Spleen (tissue), 7 donors: ENCODE results near the gene NFIA.

Source experiments
- CTCF ChIP-seq, 11 experiments: fragments of 200-600 bp in 7 of 11; fragments of 450-650 bp in 4 of 11; sonication (generic) in 4 of 11; IDR thresholded peaks in 8 of 11; conservative IDR thresholded peaks in 3 of 11; 1 replicate in 7 of 11; 2 replicates in 4 of 11; pipeline versions ENCODE4 v1.4.0 to v1.8.0; 2016 to 2021; ENCODE audit warnings: antibody characterized with exemption in 11 of 11, inconsistent platforms in 4 of 11, mild to moderate bottlenecking in 1 of 11
- POLR2AphosphoS5 ChIP-seq, 3 donors: sonication (generic); formaldehyde crosslinking; IDR thresholded peaks; one replicate each; pipeline ENCODE4 v1.5.1; 2017; ENCODE audit warnings: antibody characterized with exemption in 3 of 3
- donor health status: DM: no; HTN: no; CAD: no; lungs with moderate emphysema.
- donor health status: DM: no; HTN: no; CAD: no.
- donor health status: DM: no; HTN: no; CAD: no.

GRCh38 chr1:61139775-61140549 lies 57.6 kb downstream of the NFIA start:
- TF ChIP-seq CTCF (IDR thresholded peaks at IDR 0.05 in 8 of 11, conservative IDR thresholded peaks at IDR 0.05 in 3 of 11) (no peak), POLR2AphosphoS5 (IDR thresholded peaks at IDR 0.05) (no peak)
